Thyroid gland (tissue), 4 donors: ENCODE measurements around the gene IL6. TPM values are rescaled to one million over a fixed set of nuclear protein-coding genes. Genes with fewer than 3 reads are reported as not detected.
A peak's percentile ranks its signal among the peaks of the same experiment; 100 is the strongest.

Source experiments
- DNase-seq, 2 donors: peaks; one replicate each; pipeline ENCODE4 v3.0.0-alpha.2; 2019
- H3K27ac ChIP-seq, 3 donors: fragments of 200-600 bp; sonication (generic); 1 replicate in 2 of 3; 2 replicates in 1 of 3; pipeline ENCODE4 v1.5.1; 2016 to 2019; ENCODE audit warnings: mild to moderate bottlenecking in 1 of 3, moderate library complexity in 1 of 3
- H3K27me3 ChIP-seq: fragments of 200-600 bp; sonication (generic); one replicate; pipeline ENCODE4 v1.5.1; 2019
- H3K36me3 ChIP-seq, 2 donors: fragments of 200-600 bp; sonication (generic); one replicate each; pipeline ENCODE4 v1.5.1; 2016 to 2019
- H3K4me1 ChIP-seq, 2 donors: fragments of 200-600 bp; sonication (generic); one replicate each; pipeline ENCODE4 v1.5.1; 2017 to 2019
- H3K4me3 ChIP-seq, 3 donors: fragments of 200-600 bp; sonication (generic); replicated peaks in 1 of 3; 1 replicate in 2 of 3; 2 replicates in 1 of 3; pipeline ENCODE4 v1.5.1; 2016; ENCODE audit warnings: mild to moderate bottlenecking in 1 of 3
- H3K9me3 ChIP-seq: fragments of 200-600 bp; sonication (generic); one replicate; pipeline ENCODE4 v1.5.1; 2017
- CTCF ChIP-seq, 6 experiments: fragments of 200-600 bp in 3 of 6; fragments of 450-650 bp in 3 of 6; sonication (generic) in 3 of 6; IDR thresholded peaks; one replicate each; pipeline ENCODE4 v1.5.1; 2016 to 2019; ENCODE audit warnings: antibody characterized with exemption in 6 of 6, mild to moderate bottlenecking in 2 of 6, inconsistent platforms in 1 of 6, moderate library complexity in 1 of 6
- POLR2A ChIP-seq, 2 donors: fragments of 450-650 bp; IDR thresholded peaks; one replicate each; pipeline ENCODE4 v1.6.1; 2017; ENCODE audit warnings: antibody characterized with exemption in 2 of 2, mild to moderate bottlenecking in 2 of 2, moderate library complexity in 1 of 2
- WGBS, 2 donors: methylation state at CpG; one replicate each; pipeline ENCODE4 v1.1.5; 2017; 5-methylcytosine and 5-hydroxymethylcytosine counted together
- intact Hi-C: fragments of 100-400 bp; cut with DNase I; formaldehyde crosslinking; loops from one replicate; pipeline ENCODE4 v1.15.1; 2023
- total RNA-seq, 4 donors: library from RNA; depleted of rRNA; stranded (reverse); fragments of >200 nt; gene quantifications; one replicate each; pipeline ENCODE4 v1.2.3, GENCODE V29; 2016

IL6 gene
- total RNA-seq, 4 donors from 2014 or later, result 0.78 to 10.9 (median 3.7) TPM

DNA sequence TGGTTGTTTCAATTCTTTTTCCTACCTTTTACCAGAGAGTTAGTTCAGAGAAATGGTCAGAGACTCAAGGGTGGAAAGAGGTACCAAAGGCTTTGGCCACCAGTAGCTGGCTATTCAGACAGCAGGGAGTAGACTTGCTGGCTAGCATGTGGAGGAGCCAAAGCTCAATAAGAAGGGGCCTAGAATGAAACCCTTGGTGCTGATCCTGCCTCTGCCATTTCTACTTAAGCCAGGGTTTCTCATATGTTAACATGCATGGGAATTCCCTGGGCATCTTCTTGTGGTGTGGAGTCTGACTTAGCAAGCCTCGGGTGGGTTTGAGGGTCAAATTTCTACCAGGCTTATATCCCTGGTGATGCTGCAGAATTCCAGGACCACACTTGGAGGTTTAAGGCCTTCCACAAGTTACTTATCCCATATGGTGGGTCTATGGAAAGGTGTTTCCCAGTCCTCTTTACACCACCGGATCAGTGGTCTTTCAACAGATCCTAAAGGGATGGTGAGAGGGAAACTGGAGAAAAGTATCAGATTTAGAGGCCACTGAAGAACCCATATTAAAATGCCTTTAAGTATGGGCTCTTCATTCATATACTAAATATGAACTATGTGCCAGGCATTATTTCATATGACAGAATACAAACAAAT is 3.2 kb downstream of the IL6 start:
- no peak overlapping the region for H3K4me3 ChIP-seq
- no peaks in the 10 kb centered on the region for H3K9me3 ChIP-seq
- TF ChIP-seq CTCF (IDR thresholded peaks at IDR 0.05), result no peak
- intact Hi-C loops, result no loop called here
- peaks cover 20 to 27% of the 10 kb centered on the region in 2 donors for H3K4me1 ChIP-seq
- no peak for DNase-seq
- H3K36me3 ChIP-seq, result no peaks in the 10 kb centered on the region
- H3K27ac ChIP-seq, result no peak overlapping the region
- no peaks in the 10 kb centered on the region for H3K27me3 ChIP-seq
- 64 to 73% methylated on average over 2 of the region's 2 CpGs for WGBS, 2 donors

DNA sequence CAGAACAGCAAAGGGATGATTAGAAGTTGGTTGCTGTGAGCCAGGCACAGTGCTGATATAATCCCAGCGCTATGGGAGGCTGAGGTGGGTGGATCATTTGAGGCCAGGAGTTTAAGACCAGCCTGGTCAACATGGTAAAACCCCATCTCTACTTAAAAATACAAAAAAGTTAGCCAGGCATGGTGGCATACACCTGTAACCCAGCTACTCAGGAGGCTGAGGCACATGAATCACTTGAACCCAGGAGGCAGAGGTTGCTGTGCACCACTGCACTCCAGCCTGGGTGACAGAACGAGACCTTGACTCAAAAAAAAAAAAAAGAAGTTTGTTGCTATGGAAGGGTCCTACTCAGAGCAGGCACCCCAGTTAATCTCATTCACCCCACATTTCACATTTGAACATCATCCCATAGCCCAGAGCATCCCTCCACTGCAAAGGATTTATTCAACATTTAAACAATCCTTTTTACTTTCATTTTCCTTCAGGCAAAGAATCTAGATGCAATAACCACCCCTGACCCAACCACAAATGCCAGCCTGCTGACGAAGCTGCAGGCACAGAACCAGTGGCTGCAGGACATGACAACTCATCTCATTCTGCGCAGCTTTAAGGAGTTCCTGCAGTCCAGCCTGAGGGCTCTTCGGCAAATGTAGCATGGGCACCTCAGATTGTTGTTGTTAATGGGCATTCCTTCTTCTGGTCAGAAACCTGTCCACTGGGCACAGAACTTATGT is 4.1 kb downstream of the IL6 start:
- no peak for DNase-seq
- H3K9me3 ChIP-seq, result no peaks in the 10 kb centered on the region
- 74 to 79% methylated on average over 5 of the region's 5 CpGs for WGBS, 2 donors
- H3K27ac ChIP-seq, result no peak overlapping the region
- no peaks in the 10 kb centered on the region for H3K27me3 ChIP-seq
- H3K4me1 ChIP-seq, result peaks cover 17 to 23% of the 10 kb centered on the region in 2 donors
- intact Hi-C loops, result no loop called here
- H3K36me3 ChIP-seq, result no peaks in the 10 kb centered on the region
- no peak overlapping the region for H3K4me3 ChIP-seq
- no peak for TF ChIP-seq POLR2A (IDR thresholded peaks at IDR 0.05)
- no peak for TF ChIP-seq CTCF (IDR thresholded peaks at IDR 0.05)

GRCh38 chr7:22731766-22732165 is 4.8 kb downstream of the IL6 start:
- Histone ChIP-seq H3K4me1 (peaks cover 10 to 16% of the 10 kb centered on the region in 2 donors), H3K27ac (no peak overlapping the region), H3K4me3 (no peak overlapping the region), H3K27me3 (no peaks in the 10 kb centered on the region), H3K36me3 (no peaks in the 10 kb centered on the region), H3K9me3 (no peaks in the 10 kb centered on the region)
- TF ChIP-seq POLR2A (IDR thresholded peaks at IDR 0.05), result no peak
- TF ChIP-seq CTCF (IDR thresholded peaks at IDR 0.05), result no peak
- DNase-seq, result no peak
- WGBS, 2 donors, result 89 to 92% methylated on average over 2 of the region's 2 CpGs
- intact Hi-C loops, result no loop called here

- TF ChIP-seq CTCF (IDR thresholded peaks at IDR 0.05) (peak in 4 of 6 experiments; percentile 9 to 55 (median 33)), POLR2A (IDR thresholded peaks at IDR 0.05) (no peak)
- Histone ChIP-seq H3K27ac (no peak overlapping the region), H3K9me3 (no peaks in the 10 kb centered on the region), H3K4me1 (peaks cover 1 to 7% of the 10 kb centered on the region in 2 donors), H3K4me3 (no peak overlapping the region), H3K36me3 (no peaks in the 10 kb centered on the region), H3K27me3 (no peaks in the 10 kb centered on the region)
- WGBS, 2 donors, result 78 to 88% methylated on average over 4 of the region's 4 CpGs
- intact Hi-C loops, result no loop called here
- DNase-seq, result no peak
These were observed 5.6 kb downstream of the IL6 start for GRCh38 chr7:22732556-22733126.

GRCh38 chr7:22733761-22734160 is 6.8 kb downstream of the IL6 start:
- Histone ChIP-seq H3K4me1 (no peaks in the 10 kb centered on the region), H3K36me3 (no peaks in the 10 kb centered on the region), H3K9me3 (no peaks in the 10 kb centered on the region), H3K27ac (no peak overlapping the region), H3K27me3 (no peaks in the 10 kb centered on the region), H3K4me3 (no peak overlapping the region)
- TF ChIP-seq CTCF (IDR thresholded peaks at IDR 0.05) (no peak), POLR2A (IDR thresholded peaks at IDR 0.05) (no peak)
- intact Hi-C loops, result no loop called here
- no peak for DNase-seq
- 82 to 87% methylated on average over 6 of the region's 6 CpGs for WGBS, 2 donors
